Adrenal gland (tissue), 5 donors: ENCODE data around the gene ZNF391.

ENCODE experiments used
- CTCF ChIP-seq, 6 experiments: fragments of 450-650 bp in 4 of 6; fragments of 200-600 bp in 2 of 6; sonication (generic) in 1 of 6; IDR thresholded peaks; 1 replicate in 5 of 6; 2 replicates in 1 of 6; pipeline versions ENCODE4 v1.5.1 to v1.8.0; 2016 to 2021; ENCODE audit warnings: antibody characterized with exemption in 6 of 6, mild to moderate bottlenecking in 2 of 6, moderate library complexity in 1 of 6
- POLR2A ChIP-seq, 2 donors: fragments of 450-650 bp; IDR thresholded peaks; one replicate each; pipeline ENCODE4 v1.6.1; 2017; ENCODE audit warnings: antibody characterized with exemption in 2 of 2, mild to moderate bottlenecking in 2 of 2, moderate library complexity in 1 of 2
- donor health status: DM: no; HTN: no; CAD: no.

- no peak for TF ChIP-seq POLR2A (IDR thresholded peaks at IDR 0.05)
- no peak for TF ChIP-seq CTCF (IDR thresholded peaks at IDR 0.05)
These were observed 50.8 kb downstream of the ZNF391 start for GRCh38 chr6:27439371-27439770.
